ENCODE data around the gene CACNA1D.

DNA sequence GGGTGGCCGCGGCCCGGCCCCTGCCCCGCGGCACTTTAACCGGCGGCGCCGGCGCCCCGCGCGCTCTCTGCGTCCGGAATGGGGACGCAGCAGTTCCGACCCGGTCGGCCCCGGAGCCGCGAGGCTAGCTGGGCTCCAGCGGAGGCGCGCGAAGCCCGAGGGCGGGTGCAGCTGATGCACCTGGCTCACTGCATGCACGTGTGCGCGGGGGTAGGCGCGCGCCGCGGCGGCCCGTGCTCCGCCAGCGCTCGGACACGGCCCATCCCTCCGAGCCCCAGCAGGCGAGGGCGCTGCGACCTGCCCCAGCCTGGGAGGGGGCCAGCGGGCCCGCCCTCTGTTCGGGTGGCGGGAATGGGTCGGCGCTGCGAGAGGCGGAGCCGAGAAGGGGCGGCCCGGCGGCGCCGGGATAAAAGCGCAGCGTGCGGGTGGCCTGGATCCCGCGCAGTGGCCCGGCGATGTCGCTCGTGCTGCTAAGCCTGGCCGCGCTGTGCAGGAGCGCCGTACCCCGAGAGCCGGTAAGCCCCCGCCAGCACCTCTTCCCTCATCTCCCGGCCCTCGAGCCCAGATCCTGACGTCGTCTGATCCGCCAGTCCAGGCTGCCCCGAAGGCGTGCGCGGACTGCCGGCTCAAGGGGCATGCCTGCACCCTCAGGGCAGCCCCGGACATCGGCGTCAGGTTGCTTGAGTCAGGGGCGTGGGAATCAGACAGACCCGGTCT, 351.9 kb downstream of the CACNA1D start, which contains the start of the genes CHDH and IL17RB:
- TF ChIP-seq, protein P1, sequence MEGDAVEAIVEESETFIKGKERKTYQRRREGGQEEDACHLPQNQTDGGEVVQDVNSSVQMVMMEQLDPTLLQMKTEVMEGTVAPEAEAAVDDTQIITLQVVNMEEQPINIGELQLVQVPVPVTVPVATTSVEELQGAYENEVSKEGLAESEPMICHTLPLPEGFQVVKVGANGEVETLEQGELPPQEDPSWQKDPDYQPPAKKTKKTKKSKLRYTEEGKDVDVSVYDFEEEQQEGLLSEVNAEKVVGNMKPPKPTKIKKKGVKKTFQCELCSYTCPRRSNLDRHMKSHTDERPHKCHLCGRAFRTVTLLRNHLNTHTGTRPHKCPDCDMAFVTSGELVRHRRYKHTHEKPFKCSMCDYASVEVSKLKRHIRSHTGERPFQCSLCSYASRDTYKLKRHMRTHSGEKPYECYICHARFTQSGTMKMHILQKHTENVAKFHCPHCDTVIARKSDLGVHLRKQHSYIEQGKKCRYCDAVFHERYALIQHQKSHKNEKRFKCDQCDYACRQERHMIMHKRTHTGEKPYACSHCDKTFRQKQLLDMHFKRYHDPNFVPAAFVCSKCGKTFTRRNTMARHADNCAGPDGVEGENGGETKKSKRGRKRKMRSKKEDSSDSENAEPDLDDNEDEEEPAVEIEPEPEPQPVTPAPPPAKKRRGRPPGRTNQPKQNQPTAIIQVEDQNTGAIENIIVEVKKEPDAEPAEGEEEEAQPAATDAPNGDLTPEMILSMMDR (IDR thresholded peaks at IDR 0.05; ENCODE audit: insufficient read depth, low read length, poor library complexity, severe bottlenecking): no peak
- no peak for TF ChIP-seq EZH2phosphoT487 (conservative IDR thresholded peaks at IDR 0.05; ENCODE audit: low read length)

Measured in SU-DHL-6 (cell line).